ENCODE results near the gene PRRT3. TPM values are rescaled to one million over a fixed set of nuclear protein-coding genes. Genes with fewer than 3 reads are reported as not detected.

PRRT3 gene
- total and polyA plus RNA-seq, 2 of the 13 experiments (the other 11 are each of a cell fraction or from before 2014, with no cell fraction given) = 0.22 to 0.44 TPM

DNA sequence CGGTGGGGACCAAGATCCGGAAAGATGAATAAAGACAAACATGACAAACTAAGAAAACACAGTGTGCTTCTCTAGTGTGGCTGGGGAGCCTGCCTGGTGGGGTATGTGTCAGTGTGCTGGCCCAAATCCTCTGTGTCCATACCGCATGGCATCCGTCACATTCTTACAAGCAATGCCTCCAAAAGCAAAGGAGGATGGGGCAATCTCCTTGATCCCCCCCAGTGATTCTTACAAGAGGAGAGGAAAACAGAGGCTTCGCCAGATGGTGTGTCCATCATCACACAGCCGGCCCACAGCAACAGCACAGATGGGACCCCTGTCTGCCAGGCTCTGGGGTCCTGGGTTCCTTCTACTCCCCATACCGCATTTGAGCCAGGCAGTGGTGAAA, 35.9 kb downstream of the PRRT3 start (continued):
- TF ChIP-seq, protein P1, sequence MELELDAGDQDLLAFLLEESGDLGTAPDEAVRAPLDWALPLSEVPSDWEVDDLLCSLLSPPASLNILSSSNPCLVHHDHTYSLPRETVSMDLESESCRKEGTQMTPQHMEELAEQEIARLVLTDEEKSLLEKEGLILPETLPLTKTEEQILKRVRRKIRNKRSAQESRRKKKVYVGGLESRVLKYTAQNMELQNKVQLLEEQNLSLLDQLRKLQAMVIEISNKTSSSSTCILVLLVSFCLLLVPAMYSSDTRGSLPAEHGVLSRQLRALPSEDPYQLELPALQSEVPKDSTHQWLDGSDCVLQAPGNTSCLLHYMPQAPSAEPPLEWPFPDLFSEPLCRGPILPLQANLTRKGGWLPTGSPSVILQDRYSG (CRISPR knock-in tag; IDR thresholded peaks at IDR 0.05) = peak; percentile 43; the same call in 1 of the 2 replicates
- TF ChIP-seq MYC (CRISPR knock-in tag; IDR thresholded peaks at IDR 0.05; ENCODE audit: borderline replicate concordance) (peak; percentile 42; the same call in 1 of the 2 replicates), XRCC5 (optimal IDR thresholded peaks at IDR 0.05; ENCODE audit: low read length) (no peak), POGZ (CRISPR knock-in tag; IDR thresholded peaks at IDR 0.05) (0 out of 2 replicates have a peak, but pooled peaks have one; percentile 8), RAD51 (IDR thresholded peaks at IDR 0.05; ENCODE audit: borderline replicate concordance) (no peak), ATAD3A (CRISPR knock-in tag; IDR thresholded peaks at IDR 0.05) (no peak), ZFP90 (CRISPR knock-in tag; IDR thresholded peaks at IDR 0.05; ENCODE audit: borderline replicate concordance) (0 out of 2 replicates have a peak, but pooled peaks have one; percentile 54), IKZF5 (CRISPR knock-in tag; IDR thresholded peaks at IDR 0.05) (0 out of 2 replicates have a peak, but pooled peaks have one; percentile 2), MTF2 (CRISPR knock-in tag; IDR thresholded peaks at IDR 0.05; ENCODE audit: borderline replicate concordance) (0 out of 2 replicates have a peak, but pooled peaks have one; percentile 10), ZNF263 (CRISPR knock-in tag; IDR thresholded peaks at IDR 0.05) (no peak), ZNF142 (CRISPR knock-in tag; IDR thresholded peaks at IDR 0.05) (0 out of 2 replicates have a peak, but pooled peaks have one; percentile 38), ZNF740 (CRISPR knock-in tag; IDR thresholded peaks at IDR 0.05) (no peak)

All from HepG2 (cell line).